Activated naive CD8-positive, alpha-beta T cell treated with anti-CD3 and anti-CD28 coated beads for 36 hours (primary cell): ENCODE results near the gene EFNA4. TPM values are rescaled to one million over a fixed set of nuclear protein-coding genes. Genes with fewer than 3 reads are reported as not detected.

Experiments used
- total RNA-seq, 2 experiments: library from RNA; stranded (reverse); gene quantifications; one replicate each; pipeline ENCODE4 v1.2.3, GENCODE V29; 2021

EFNA4 gene
- total RNA-seq, 2 experiments from 2014 or later, result 2.1 to 2.5 TPM

Other genes with a start within 250 kb of the EFNA4 start
- gene KCNN3, start 193.5 kb upstream of the EFNA4 start, total RNA-seq, result under 1 TPM; 0.02 to 0.04 TPM
- 10 to 100 TPM; 29.8 to 32.8 TPM for gene PMVK, start 127.0 kb upstream of the EFNA4 start, total RNA-seq
- 10 to 100 TPM; 12.2 to 13.2 TPM for gene PBXIP1, start 107.6 kb upstream of the EFNA4 start, total RNA-seq
- 10 to 100 TPM; 24.2 to 25.1 TPM for gene PYGO2, start 102.0 kb upstream of the EFNA4 start, total RNA-seq
- gene SHC1, start 93.0 kb upstream of the EFNA4 start, total RNA-seq, result 10 to 100 TPM; 34.7 to 38.4 TPM
- gene CKS1B, start 89.1 kb upstream of the EFNA4 start, total RNA-seq, result 100 to 1,000 TPM; 156 TPM
- 10 to 100 TPM; 54.2 to 56.1 TPM for gene FLAD1, start 80.4 kb upstream of the EFNA4 start, total RNA-seq
- gene LENEP, start 70.2 kb upstream of the EFNA4 start, total RNA-seq, result under 1 TPM in 1 of 2 experiments, not detected in 1; 0.66 TPM
- gene ZBTB7B, start 60.9 kb upstream of the EFNA4 start, total RNA-seq, result 10 to 100 TPM; 14.1 to 14.4 TPM
- gene DCST2, start 30.0 kb upstream of the EFNA4 start, total RNA-seq, result under 1 TPM; 0.20 to 0.31 TPM
- gene DCST1, start 29.9 kb upstream of the EFNA4 start, total RNA-seq, result not detected
- 10 to 100 TPM; 31.6 to 32.5 TPM for gene ADAM15, start 12.4 kb upstream of the EFNA4 start, total RNA-seq
- gene EFNA3, start 15.1 kb downstream of the EFNA4 start, total RNA-seq, result 1 to 10 TPM; 4.5 to 4.6 TPM
- under 1 TPM; 0.49 to 0.74 TPM for gene EFNA1, start 64.1 kb downstream of the EFNA4 start, total RNA-seq
- gene SLC50A1, start 72.1 kb downstream of the EFNA4 start, total RNA-seq, result 10 to 100 TPM; 50.6 to 51.3 TPM
- 10 to 100 TPM; 26.8 to 29.2 TPM for gene DPM3, start 76.8 kb downstream of the EFNA4 start, total RNA-seq
- gene KRTCAP2, start 109.6 kb downstream of the EFNA4 start, total RNA-seq, result 100 to 1,000 TPM; 135 to 145 TPM
- gene TRIM46, start 110.1 kb downstream of the EFNA4 start, total RNA-seq, result 1 to 10 TPM; 4.6 to 4.9 TPM
- 1 to 10 TPM; 7.4 to 9.3 TPM for gene THBS3, start 144.2 kb downstream of the EFNA4 start, total RNA-seq
- 10 to 100 TPM; 68.0 to 72.5 TPM for gene MTX1, start 145.0 kb downstream of the EFNA4 start, total RNA-seq
- gene ENTREP3, start 191.7 kb downstream of the EFNA4 start, total RNA-seq, result 10 to 100 TPM; 46.6 to 49.7 TPM
- gene SCAMP3, start 198.6 kb downstream of the EFNA4 start, total RNA-seq, result 100 to 1,000 TPM; 108 to 117 TPM
- 10 to 100 TPM; 61.4 to 65.9 TPM for gene CLK2, start 209.8 kb downstream of the EFNA4 start, total RNA-seq
- gene HCN3, start 213.7 kb downstream of the EFNA4 start, total RNA-seq, result 1 to 10 TPM; 1.5 to 1.6 TPM
- not detected for gene PKLR, start 237.7 kb downstream of the EFNA4 start, total RNA-seq
- gene FDPS, start 245.1 kb downstream of the EFNA4 start, total RNA-seq, result 100 to 1,000 TPM; 256 to 264 TPM